ENCODE measurements around the gene SSBP1. TPM values are rescaled to one million over a fixed set of nuclear protein-coding genes. Genes with fewer than 3 reads are reported as not detected.
A peak's percentile ranks its signal among the peaks of the same experiment; 100 is the strongest.
"Not testable (repeated sequence)": the region's sequence is repeated elsewhere in the genome, so short reads cannot be mapped to it uniquely, and the experiment has no call there.

The SSBP1 gene
- total RNA-seq, 1 donor from 2014 or later = 152 TPM

GRCh38 chr7:141709749-141710148, 28.4 kb upstream of the SSBP1 start:
- DNase-seq = no peak

- DNase-seq = no peak
Measured at GRCh38 chr7:141710301-141710700, 27.9 kb upstream of the SSBP1 start.

- no peak for DNase-seq
Measured at GRCh38 chr7:141712603-141713255, 25.4 kb upstream of the SSBP1 start.

- DNase-seq = no peak
Measured at GRCh38 chr7:141713890-141714289, 24.3 kb upstream of the SSBP1 start.

- DNase-seq = no peak
Measured at GRCh38 chr7:141714571-141714970, 23.6 kb upstream of the SSBP1 start.

- DNase-seq = no peak
Measured at GRCh38 chr7:141715018-141715417, 23.1 kb upstream of the SSBP1 start.

GRCh38 chr7:141715794-141716689, 22.1 kb upstream of the SSBP1 start:
- no peak for DNase-seq

GRCh38 chr7:141717450-141717849, 20.7 kb upstream of the SSBP1 start:
- DNase-seq = no peak

- no peak for DNase-seq
Measured at GRCh38 chr7:141722529-141722928, 15.6 kb upstream of the SSBP1 start.

- no peak for DNase-seq
Measured at GRCh38 chr7:141729020-141729419, 9.1 kb upstream of the SSBP1 start.

- DNase-seq = no peak
Measured at GRCh38 chr7:141731476-141732149, 6.5 kb upstream of the SSBP1 start.

- DNase-seq = peak; percentile 30
Measured at GRCh38 chr7:141737118-141737835, 881 bp upstream of the SSBP1 start.

GRCh38 chr7:141738592-141739013, 445 bp downstream of the SSBP1 start:
- DNase-seq = no peak

- no peak for DNase-seq
Measured at GRCh38 chr7:141739250-141739649, 1.1 kb downstream of the SSBP1 start.

GRCh38 chr7:141742229-141742628, 4.1 kb downstream of the SSBP1 start:
- DNase-seq = no peak

- no peak for DNase-seq
Measured at GRCh38 chr7:141744131-141744530, 6.0 kb downstream of the SSBP1 start.

- DNase-seq = no peak
Measured at GRCh38 chr7:141748396-141748795, 10.2 kb downstream of the SSBP1 start.

- peak; percentile 20 for DNase-seq
Measured at GRCh38 chr7:141751904-141752303, 13.7 kb downstream of the SSBP1 start.

GRCh38 chr7:141752634-141753033, 14.5 kb downstream of the SSBP1 start:
- DNase-seq = peak; percentile 4

- peak; percentile 58 for DNase-seq
Measured at GRCh38 chr7:141754939-141755338, 16.8 kb downstream of the SSBP1 start.

- no peak for DNase-seq
Measured at GRCh38 chr7:141763797-141764196, 25.6 kb downstream of the SSBP1 start, which contains the start of gene TAS2R3. Gene TAS2R3, plus strand, starts transcription at chr7:141764097. Its CDS starts 62 bp downstream, at chr7:141764159.

- not testable (repeated sequence) for DNase-seq
Measured at GRCh38 chr7:141770083-141770583, 32.0 kb downstream of the SSBP1 start.
